IgD-negative memory B cell (primary cell): ENCODE measurements around the gene HOXD1. TPM values are rescaled to one million over a fixed set of nuclear protein-coding genes. Genes with fewer than 3 reads are reported as not detected.

Source experiments
- polyA plus RNA-seq: library from polyadenylated mRNA; unstranded; fragments of 300-500 nt; fragmentation: Illumina TruSeq; gene quantifications from one replicate; pipeline ENCODE4 v1.2.3, GENCODE V29; 2021

Gene HOXD1
- polyA plus RNA-seq, 1 donor from 2014 or later, result not detected

Other genes with a start within 250 kb of the HOXD1 start
- 10.4 TPM for gene LNPK, start 186.4 kb upstream of the HOXD1 start, polyA plus RNA-seq
- gene EVX2, start 104.7 kb upstream of the HOXD1 start, polyA plus RNA-seq, result not detected
- not detected for gene HOXD13, start 95.9 kb upstream of the HOXD1 start, polyA plus RNA-seq
- gene HOXD12, start 88.9 kb upstream of the HOXD1 start, polyA plus RNA-seq, result not detected
- gene HOXD11, start 81.4 kb upstream of the HOXD1 start, polyA plus RNA-seq, result not detected
- gene HOXD10, start 71.9 kb upstream of the HOXD1 start, polyA plus RNA-seq, result not detected
- gene HOXD9, start 65.9 kb upstream of the HOXD1 start, polyA plus RNA-seq, result not detected
- gene HOXD8, start 59.0 kb upstream of the HOXD1 start, polyA plus RNA-seq, result not detected
- not detected for gene HOXD4, start 37.1 kb upstream of the HOXD1 start, polyA plus RNA-seq
- gene HOXD3, start 31.4 kb upstream of the HOXD1 start, polyA plus RNA-seq, result not detected
- 21.7 TPM for gene MTX2, start 80.8 kb downstream of the HOXD1 start, polyA plus RNA-seq